H1 (cell line): ENCODE data around the gene NDUFA3.

ENCODE experiments used
- CREB1 ChIP-seq: IDR thresholded peaks from 2 replicates; pipeline ENCODE4 v1.6.1; 2012; ENCODE audit warnings: inconsistent platforms
- CTCF ChIP-seq, 3 experiments: IDR thresholded peaks; 1 replicate in 2 of 3; 2 replicates in 1 of 3; pipeline versions ENCODE4 v1.5.1 to v1.6.1; 2011; ENCODE audit warnings: low read length in 3 of 3, mild to moderate bottlenecking in 3 of 3, inconsistent platforms in 2 of 3, low read depth in 1 of 3, moderate library complexity in 1 of 3; ENCODE audit not compliant: insufficient read depth in 1 of 3; ENCODE audit errors: control extremely low read depth in 1 of 3
- EP300 ChIP-seq, 2 experiments: IDR thresholded peaks; 1 replicate in 1 of 2; 2 replicates in 1 of 2; pipeline ENCODE4 v1.6.1; 2011 to 2012; ENCODE audit warnings: low read depth in 2 of 2, low read length in 2 of 2, mild to moderate bottlenecking in 2 of 2, borderline replicate concordance in 1 of 2, inconsistent platforms in 1 of 2, moderate library complexity in 1 of 2
- EZH2 ChIP-seq: fragments of 200-600 bp; sonication (generic); IDR thresholded peaks from 2 replicates; pipeline ENCODE4 v1.7.1; 2012; ENCODE audit warnings: low read depth, mild to moderate bottlenecking, moderate library complexity, low read length, inconsistent platforms; ENCODE audit not compliant: severe bottlenecking
- JUND ChIP-seq: IDR thresholded peaks from 2 replicates; pipeline ENCODE4 v1.6.1; 2011; ENCODE audit warnings: mild to moderate bottlenecking, improper control_type of control experiment, low read length
- MAFK ChIP-seq: IDR thresholded peaks from 2 replicates; pipeline ENCODE4 v1.6.1; 2012; ENCODE audit warnings: low read depth, mild to moderate bottlenecking, improper control_type of control experiment, low read length
- POLR2A ChIP-seq, 2 experiments: IDR thresholded peaks; 1 replicate in 1 of 2; 2 replicates in 1 of 2; pipeline ENCODE4 v1.6.1; 2011; ENCODE audit warnings: low read depth in 2 of 2, low read length in 2 of 2, mild to moderate bottlenecking in 2 of 2; ENCODE audit errors: control extremely low read depth in 1 of 2
- RAD21 ChIP-seq, 2 experiments: IDR thresholded peaks in 1 of 2; conservative IDR thresholded peaks in 1 of 2; 2 replicates each; pipeline ENCODE4 v1.6.1; 2011; ENCODE audit warnings: low read depth in 2 of 2, low read length in 2 of 2, improper control_type of control experiment in 1 of 2, inconsistent platforms in 1 of 2, mild to moderate bottlenecking in 1 of 2, moderate library complexity in 1 of 2
- RXRA ChIP-seq: IDR thresholded peaks from 2 replicates; pipeline ENCODE4 v1.6.1; 2011; ENCODE audit warnings: low read depth, mild to moderate bottlenecking, low read length, moderate library complexity; ENCODE audit not compliant: insufficient read depth
- SP1 ChIP-seq: IDR thresholded peaks from 2 replicates; pipeline ENCODE4 v1.6.1; 2011; ENCODE audit warnings: low read depth, low read length
- TEAD4 ChIP-seq: IDR thresholded peaks from 2 replicates; pipeline ENCODE4 v1.6.1; 2012; ENCODE audit warnings: low read depth, low read length, inconsistent platforms, mixed read lengths

- TF ChIP-seq POLR2A (IDR thresholded peaks at IDR 0.05; ENCODE audit: control extremely low read depth in 1 of 2, low read depth in 2 of 2, low read length in 2 of 2) = no peak
- TF ChIP-seq EZH2 = no peak
- no peak for TF ChIP-seq MAFK
- TF ChIP-seq TEAD4 = no peak
- TF ChIP-seq EP300 (IDR thresholded peaks at IDR 0.05; ENCODE audit: borderline replicate concordance in 1 of 2, low read depth in 2 of 2, low read length in 2 of 2) = no peak
- no peak for TF ChIP-seq CTCF (IDR thresholded peaks at IDR 0.05; ENCODE audit: control extremely low read depth in 1 of 3, insufficient read depth in 1 of 3, low read depth in 1 of 3, low read length in 3 of 3)
- no peak for TF ChIP-seq RAD21 (IDR thresholded peaks at IDR 0.05 in 1 of 2, conservative IDR thresholded peaks at IDR 0.05 in 1 of 2; ENCODE audit: low read depth in 2 of 2, low read length in 2 of 2)
- TF ChIP-seq SP1 = no peak
- TF ChIP-seq CREB1 = no peak
- TF ChIP-seq JUND = no peak
- no peak for TF ChIP-seq RXRA
Observed at GRCh38 chr19:54156953-54157352, 54.3 kb downstream of the NDUFA3 start.
